Vagina (tissue), 2 donors: Measurements from ENCODE around the gene SCUBE1.

Source experiments
- POLR2A ChIP-seq, 2 donors: fragments of 450-650 bp; IDR thresholded peaks; one replicate each; pipeline ENCODE4 v1.6.1; 2017; ENCODE audit warnings: antibody characterized with exemption in 2 of 2, mild to moderate bottlenecking in 2 of 2, moderate library complexity in 2 of 2
- POLR2AphosphoS5 ChIP-seq, 2 donors: sonication (generic); formaldehyde crosslinking; IDR thresholded peaks; one replicate each; pipeline ENCODE4 v1.9.0; 2017; ENCODE audit warnings: antibody characterized with exemption in 2 of 2, mild to moderate bottlenecking in 2 of 2, low read depth in 1 of 2; ENCODE audit not compliant: insufficient read depth in 1 of 2
- TF ChIP-seq, protein P1 (sequence below), 3 experiments: fragments of 450-650 bp in 2 of 3; fragments of 200-600 bp in 1 of 3; sonication (generic) in 1 of 3; IDR thresholded peaks; one replicate each; pipeline ENCODE4 v1.5.1; 2017 to 2019; ENCODE audit warnings: antibody characterized with exemption in 3 of 3, mild to moderate bottlenecking in 2 of 3, moderate library complexity in 2 of 3

DNA sequence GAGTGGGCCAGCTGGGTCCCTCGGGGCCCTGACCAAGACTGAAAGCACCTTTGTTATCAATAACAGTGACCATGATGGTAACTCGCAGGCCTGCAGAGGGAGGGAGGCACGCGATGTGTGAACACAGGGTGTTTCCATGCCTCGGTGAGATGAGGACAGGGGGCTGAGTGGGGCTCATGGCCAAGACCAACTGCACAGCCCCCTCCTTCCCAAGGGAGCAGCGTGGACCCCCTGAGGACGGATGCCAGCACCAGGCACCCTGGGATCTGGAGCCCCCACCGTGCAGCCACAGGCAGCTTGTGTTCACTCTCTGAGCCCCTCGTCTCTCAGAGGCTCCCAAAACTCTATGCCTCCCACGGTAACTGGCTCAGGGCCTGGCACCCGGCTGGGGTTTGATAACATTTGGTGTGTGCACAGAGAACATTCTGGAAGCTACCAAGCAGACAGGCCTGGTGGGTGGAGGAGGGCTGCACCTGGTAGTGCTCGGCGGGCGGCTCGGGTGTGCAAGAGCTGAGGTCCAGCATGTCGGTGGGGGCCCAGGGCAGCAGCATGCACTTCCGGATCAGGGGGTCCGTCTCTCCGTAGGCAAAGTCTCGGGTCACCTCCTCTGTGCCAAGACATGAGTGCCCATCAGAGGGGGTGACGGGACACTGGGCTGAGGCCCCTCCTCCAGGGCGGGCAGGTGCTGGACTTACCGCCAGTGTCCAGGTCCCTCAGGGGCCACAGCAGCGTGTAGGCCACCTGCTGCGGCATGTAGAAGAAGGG is 163.8 kb downstream of the SCUBE1 start:
- TF ChIP-seq POLR2AphosphoS5 (IDR thresholded peaks at IDR 0.05; ENCODE audit: insufficient read depth in 1 of 2, low read depth in 1 of 2) (no peak), POLR2A (IDR thresholded peaks at IDR 0.05) (no peak)
- TF ChIP-seq, protein P1, sequence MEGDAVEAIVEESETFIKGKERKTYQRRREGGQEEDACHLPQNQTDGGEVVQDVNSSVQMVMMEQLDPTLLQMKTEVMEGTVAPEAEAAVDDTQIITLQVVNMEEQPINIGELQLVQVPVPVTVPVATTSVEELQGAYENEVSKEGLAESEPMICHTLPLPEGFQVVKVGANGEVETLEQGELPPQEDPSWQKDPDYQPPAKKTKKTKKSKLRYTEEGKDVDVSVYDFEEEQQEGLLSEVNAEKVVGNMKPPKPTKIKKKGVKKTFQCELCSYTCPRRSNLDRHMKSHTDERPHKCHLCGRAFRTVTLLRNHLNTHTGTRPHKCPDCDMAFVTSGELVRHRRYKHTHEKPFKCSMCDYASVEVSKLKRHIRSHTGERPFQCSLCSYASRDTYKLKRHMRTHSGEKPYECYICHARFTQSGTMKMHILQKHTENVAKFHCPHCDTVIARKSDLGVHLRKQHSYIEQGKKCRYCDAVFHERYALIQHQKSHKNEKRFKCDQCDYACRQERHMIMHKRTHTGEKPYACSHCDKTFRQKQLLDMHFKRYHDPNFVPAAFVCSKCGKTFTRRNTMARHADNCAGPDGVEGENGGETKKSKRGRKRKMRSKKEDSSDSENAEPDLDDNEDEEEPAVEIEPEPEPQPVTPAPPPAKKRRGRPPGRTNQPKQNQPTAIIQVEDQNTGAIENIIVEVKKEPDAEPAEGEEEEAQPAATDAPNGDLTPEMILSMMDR (IDR thresholded peaks at IDR 0.05), result no peak
